GM18520 (cell line): ENCODE data around the gene OTOP3.
A peak's percentile ranks its signal among the peaks of the same experiment; 100 is the strongest.

Experiments
- ATAC-seq: cut with Tn5 transposase; IDR thresholded peaks from one replicate; pipeline ENCODE4 v1.9.1; 2021; ENCODE audit not compliant: unreplicated experiment

Gene OTOP3

DNA sequence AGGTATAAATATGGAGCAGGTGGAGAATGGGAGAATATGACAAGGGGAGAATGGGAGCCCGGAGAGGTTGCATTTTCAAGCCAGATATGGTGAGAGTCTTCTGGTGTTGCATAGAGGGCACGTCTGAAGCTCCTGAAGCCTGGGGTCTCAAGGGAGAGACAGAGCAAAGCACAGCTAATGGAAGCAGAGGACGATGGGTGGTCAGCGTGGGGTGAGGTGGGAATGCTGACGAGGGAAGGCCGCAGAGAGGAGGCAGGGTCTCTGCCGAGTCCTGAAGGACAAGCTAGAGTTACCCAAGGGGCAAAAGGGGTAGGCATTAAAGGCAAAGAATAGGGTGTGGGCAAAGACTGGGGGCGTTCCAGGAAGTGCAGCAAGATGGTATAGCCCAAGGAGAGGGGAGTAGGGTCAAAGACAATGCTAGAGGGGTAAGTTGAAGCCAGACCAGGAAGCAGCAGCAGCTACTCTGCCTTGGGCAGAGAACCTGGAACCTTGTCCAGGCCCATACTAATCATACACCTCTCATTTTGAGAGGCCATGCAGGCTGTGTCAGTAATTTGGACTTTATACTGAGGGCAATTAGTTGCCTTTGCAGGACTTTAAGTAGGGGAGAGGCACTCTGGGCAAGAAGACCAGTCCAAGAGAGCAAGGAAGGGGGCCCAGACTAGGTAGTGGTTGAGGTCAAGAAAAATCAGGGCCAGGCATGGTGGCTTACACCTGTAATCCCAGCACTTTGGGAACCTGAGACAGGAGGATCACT lies 2.7 kb downstream of the OTOP3 start:
- ATAC-seq: no peak

DNA sequence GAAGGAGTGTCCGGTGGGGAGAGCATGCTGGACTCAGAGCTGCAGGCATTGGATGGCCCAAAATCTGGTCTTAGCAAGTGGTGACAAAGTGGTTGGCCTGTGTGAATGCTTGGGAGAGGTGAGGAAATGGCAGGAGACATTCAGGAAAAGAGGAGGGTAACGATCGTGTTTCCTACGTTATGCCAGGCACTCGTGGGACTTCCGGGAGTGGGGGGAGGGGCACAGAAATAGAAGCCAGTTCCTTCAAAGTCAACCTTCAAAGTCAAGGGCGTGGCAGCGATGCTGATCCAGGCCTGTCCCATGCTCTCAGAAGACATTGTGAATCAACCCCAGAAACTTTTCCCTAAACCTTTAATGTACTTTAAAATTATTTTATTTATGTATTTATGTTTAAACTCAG lies 3.8 kb downstream of the OTOP3 start:
- ATAC-seq: no peak

- ATAC-seq: no peak
Observed at GRCh38 chr17:74941128-74941725, 5.5 kb downstream of the OTOP3 start.

DNA sequence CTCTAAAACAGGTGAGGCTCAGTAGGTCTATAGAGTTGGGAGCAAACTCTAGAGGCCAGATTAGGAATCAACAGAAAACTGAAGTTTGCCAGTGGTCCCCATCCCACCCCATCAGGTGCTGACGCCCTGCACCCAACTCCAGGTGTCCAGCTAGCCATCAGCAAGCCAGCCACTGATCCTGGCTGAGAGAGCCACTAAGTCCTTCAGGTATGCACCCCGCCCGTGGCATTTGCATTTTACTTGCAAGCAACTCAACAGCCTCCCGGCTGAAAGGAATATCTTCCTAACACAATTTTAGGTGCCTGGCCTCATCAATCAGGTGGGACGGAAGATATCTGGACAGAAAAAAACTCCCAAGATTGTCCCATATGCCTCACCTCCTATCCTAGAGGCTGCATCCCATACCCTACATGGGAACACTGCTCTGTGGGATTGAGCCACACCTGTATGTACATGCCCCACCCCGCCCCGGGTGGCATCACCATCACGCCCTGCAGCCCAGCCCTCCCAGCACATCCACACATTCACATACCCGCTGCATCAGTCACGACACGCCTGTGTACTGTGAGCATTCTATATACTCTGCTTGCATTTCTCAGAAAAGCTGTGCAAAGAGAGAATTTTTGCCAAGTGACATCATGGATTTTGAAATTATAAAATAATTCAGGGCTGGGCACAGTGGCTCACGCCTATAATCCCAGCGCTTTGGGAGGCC lies 8.3 kb downstream of the OTOP3 start:
- no peak for ATAC-seq

GRCh38 chr17:74945543-74945942 lies 9.8 kb downstream of the OTOP3 start:
- ATAC-seq: peak; percentile 59

DNA sequence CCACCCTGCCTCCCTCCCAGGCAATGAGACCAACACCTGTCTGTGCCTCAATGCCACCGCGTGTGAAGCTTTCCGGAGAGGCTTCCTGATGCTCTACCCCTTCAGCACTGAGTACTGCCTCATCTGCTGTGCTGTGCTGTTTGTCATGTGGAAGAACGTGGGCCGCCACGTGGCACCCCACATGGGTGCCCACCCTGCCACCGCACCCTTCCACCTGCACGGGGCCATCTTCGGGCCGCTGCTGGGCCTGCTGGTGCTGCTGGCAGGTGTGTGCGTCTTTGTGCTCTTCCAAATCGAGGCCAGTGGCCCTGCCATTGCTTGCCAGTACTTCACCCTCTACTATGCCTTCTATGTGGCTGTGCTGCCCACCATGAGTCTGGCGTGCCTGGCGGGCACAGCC lies 10.9 kb downstream of the OTOP3 start:
- ATAC-seq: no peak

DNA sequence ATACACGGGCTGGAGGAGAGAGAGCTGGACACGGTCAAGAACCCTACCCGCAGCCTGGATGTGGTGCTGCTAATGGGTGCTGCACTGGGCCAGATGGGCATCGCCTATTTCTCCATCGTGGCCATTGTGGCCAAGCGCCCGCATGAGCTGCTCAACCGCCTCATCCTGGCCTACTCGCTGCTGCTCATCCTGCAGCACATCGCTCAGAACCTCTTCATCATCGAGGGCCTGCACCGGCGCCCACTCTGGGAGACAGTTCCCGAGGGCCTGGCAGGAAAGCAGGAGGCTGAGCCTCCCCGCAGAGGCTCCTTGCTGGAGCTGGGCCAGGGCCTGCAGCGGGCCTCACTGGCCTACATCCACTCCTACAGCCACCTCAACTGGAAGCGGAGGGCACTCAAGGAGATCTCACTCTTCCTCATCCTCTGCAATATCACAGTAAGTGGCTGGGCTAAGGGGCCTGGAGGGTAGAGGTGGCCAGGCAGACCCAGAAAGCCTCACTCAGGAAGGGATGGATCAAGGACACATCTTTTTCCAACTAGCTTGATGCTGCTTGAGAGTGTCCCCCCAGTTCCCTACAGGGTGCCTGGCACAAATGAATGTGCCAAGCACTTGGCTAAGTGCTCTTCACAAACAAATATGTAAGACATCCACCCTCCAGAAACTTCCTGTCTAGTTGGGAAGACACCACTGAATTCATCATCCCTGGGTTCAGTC lies 11.5 kb downstream of the OTOP3 start:
- ATAC-seq: no peak

DNA sequence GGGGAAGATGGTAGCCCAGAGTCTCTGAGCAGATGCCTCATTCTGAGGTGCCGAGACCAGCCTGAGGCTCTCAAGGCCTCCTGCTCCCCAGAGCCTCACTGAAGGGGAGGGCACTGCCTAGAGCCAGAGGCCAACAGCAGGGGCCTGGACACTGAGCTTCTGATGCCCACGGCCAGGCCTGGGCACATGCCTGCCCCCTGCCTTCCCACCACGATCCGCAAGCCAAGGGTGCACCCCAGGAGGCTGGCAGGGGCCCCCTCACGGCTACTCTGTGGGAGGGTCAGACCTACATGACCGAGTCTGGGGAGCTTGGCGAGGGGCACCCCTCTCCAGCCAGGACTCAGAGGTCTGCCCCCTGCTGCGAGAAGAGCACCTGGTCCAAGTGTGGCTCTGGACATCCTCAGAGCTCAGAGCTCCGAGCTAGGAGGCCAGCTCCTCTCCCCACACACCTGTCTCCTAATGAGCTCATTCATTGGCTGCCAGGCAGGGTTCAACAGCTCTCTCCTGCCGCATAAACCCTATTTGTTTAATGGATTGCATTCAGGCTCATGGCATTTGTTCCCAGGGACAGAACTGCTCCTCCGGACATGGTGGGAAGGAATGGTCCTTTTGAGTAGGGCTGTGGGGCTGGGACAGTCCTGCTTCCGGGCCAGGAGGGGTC lies 13.9 kb downstream of the OTOP3 start:
- ATAC-seq: no peak

DNA sequence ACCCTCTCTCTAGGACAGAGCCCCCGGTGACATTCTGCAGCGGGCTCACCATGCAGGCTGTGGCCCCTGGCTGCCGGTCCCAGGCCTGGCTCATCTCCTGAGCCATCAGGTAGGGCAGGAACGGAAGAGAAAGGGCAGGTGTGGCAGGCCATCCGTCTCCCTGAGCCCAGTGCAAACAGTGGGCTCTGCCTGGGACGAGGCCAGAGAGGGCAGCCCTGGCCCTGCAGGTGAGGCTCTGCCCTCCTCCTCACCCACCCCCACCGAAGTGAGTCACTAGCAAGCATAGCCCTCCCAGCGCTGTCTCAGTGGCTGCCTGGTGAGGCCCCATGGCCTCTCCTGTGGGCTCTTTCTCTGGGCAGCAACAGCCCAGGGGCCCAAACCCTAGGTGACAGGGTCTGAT lies 14.5 kb downstream of the OTOP3 start:
- ATAC-seq: no peak

DNA sequence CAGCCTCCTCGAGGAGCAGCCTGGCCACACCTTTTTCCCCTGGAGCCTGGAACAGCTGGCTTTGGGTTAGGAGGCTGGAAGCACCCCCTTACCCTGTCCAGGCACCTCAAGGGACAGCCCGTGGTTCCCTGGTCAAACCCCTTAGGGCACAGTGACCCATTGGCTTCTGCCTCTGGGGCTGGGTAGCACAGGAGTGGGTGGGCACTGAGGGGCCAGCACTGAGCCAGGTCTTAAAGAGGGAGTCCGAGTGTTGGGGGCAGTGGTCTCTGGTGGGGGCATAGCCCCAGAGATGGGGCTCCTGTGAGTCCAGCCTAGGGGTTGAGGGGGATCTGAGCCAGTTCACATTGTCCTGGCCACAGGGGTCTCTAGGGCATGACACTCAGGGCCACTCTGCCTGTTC lies 15.4 kb downstream of the OTOP3 start:
- no peak for ATAC-seq

GRCh38 chr17:74951680-74952421 lies 16.2 kb downstream of the OTOP3 start:
- no peak for ATAC-seq

DNA sequence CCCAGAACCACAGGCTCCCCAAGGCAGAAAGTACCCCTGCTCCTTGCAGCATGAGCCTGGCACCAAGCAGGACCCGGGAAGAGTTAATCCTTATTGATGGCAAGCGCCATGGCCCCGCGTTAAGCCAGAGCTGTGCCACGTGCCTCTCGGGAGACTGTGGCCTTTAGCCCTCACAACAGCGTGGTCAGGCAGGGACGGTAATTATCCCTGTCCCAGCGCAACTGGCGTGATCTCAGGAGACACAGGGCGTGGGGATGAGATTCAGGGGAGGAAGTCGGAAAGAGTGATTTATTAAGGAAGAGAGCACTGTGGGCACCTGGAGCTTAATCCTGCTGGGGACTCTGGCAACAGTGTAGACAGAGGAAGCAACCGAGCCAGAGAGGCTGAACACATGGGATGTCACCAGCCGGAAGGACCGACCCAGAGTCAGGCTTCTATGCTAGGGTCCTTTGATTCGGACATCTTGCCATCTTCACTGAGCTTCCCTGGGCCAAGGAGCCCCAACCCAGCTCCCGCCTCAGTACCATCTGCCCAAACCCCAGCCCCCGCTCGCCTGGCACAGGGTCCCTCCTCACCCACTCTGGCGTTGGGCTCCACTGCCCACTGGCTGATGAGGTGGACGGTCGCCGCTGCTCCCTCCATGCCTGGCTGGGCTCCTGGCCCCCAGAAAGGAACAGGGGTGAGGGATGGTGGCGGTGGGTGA lies 16.9 kb downstream of the OTOP3 start:
- ATAC-seq: no peak

GRCh38 chr17:74953134-74953687 lies 17.5 kb downstream of the OTOP3 start:
- ATAC-seq: no peak

GRCh38 chr17:74954115-74954514 lies 18.4 kb downstream of the OTOP3 start:
- ATAC-seq: no peak

- no peak for ATAC-seq
Observed at GRCh38 chr17:74954665-74955421, 19.1 kb downstream of the OTOP3 start.

DNA sequence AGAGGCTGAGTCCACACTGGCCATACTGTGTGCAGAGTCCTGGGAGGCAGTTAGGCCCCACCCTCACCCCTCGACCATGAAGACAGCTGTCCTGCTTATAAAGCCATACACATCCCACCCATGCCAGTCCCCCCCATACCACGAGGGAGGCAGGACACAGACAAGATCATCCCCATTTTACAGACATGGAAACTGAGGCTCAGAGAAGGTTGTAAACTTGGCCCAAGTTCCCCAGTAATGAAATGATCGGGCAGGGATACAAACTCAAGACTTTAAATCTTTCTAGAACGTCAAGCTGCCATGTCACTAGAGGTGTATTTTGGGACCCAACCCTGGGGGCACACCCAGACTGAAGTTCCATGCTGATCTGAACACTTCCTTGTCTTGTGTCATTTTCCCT lies 20.4 kb downstream of the OTOP3 start:
- no peak for ATAC-seq

GRCh38 chr17:74957935-74958740 lies 22.4 kb downstream of the OTOP3 start:
- no peak for ATAC-seq
